DOHH2 (cell line): ENCODE data around the gene MYH16.

Source experiments
- H3F3A ChIP-seq: fragments of 200-600 bp; sonication (generic), shearing (Covaris generic); 2 replicates; pipeline ENCODE4 v1.6.0; 2016; ENCODE audit warnings: antibody characterized with exemption, mild to moderate bottlenecking; ENCODE audit not compliant: control insufficient read depth, insufficient read depth
- H3K27ac ChIP-seq: fragments of 200-600 bp; sonication (generic); 2 replicates; pipeline ENCODE4 v1.5.1; 2014; ENCODE audit warnings: low read depth, mild to moderate bottlenecking, low read length, moderate library complexity
- H3K27me3 ChIP-seq: fragments of 200-600 bp; sonication (generic); 2 replicates; pipeline ENCODE4 v1.6.1; 2014; ENCODE audit warnings: mild to moderate bottlenecking, low read length, mixed read lengths; ENCODE audit not compliant: control insufficient read depth
- H3K36me3 ChIP-seq: fragments of 200-600 bp; sonication (generic); 2 replicates; pipeline ENCODE4 v1.6.1; 2014; ENCODE audit warnings: mild to moderate bottlenecking, low read length, moderate library complexity, mixed read lengths; ENCODE audit not compliant: control insufficient read depth
- H3K4me1 ChIP-seq: fragments of 200-600 bp; sonication (generic); 2 replicates; pipeline ENCODE4 v1.6.1; 2014; ENCODE audit warnings: mild to moderate bottlenecking, low read length, mixed read lengths; ENCODE audit not compliant: control insufficient read depth
- H3K4me2 ChIP-seq: fragments of 200-600 bp; sonication (generic); 2 replicates; pipeline ENCODE4 v1.6.0; 2014; ENCODE audit warnings: mild to moderate bottlenecking, low read length, moderate library complexity
- H3K4me3 ChIP-seq: fragments of 200-600 bp; sonication (generic); 2 replicates; pipeline ENCODE4 v1.5.1; 2014; ENCODE audit warnings: mild to moderate bottlenecking, low read length, mixed read lengths
- H3K79me2 ChIP-seq: fragments of 200-600 bp; sonication (generic); 2 replicates; pipeline ENCODE4 v1.6.1; 2014; ENCODE audit warnings: mild to moderate bottlenecking, low read length, mixed read lengths; ENCODE audit not compliant: control insufficient read depth
- H3K9me2 ChIP-seq: fragments of 200-600 bp; sonication (generic); replicated peaks from 2 replicates; pipeline ENCODE4 v1.6.1; 2014; ENCODE audit warnings: mild to moderate bottlenecking, low read length, mixed read lengths; ENCODE audit not compliant: control insufficient read depth
- H3K9me3 ChIP-seq: fragments of 200-600 bp; sonication (generic); 2 replicates; pipeline ENCODE4 v1.6.1; 2014; ENCODE audit warnings: antibody characterized with exemption, low read length, mixed read lengths; ENCODE audit not compliant: control insufficient read depth, insufficient read depth
- H4K20me1 ChIP-seq: fragments of 200-600 bp; sonication (generic); 2 replicates; pipeline ENCODE4 v1.6.0; 2014; ENCODE audit warnings: low read depth, mild to moderate bottlenecking, antibody characterized with exemption, low read length, moderate library complexity; ENCODE audit not compliant: control insufficient read depth, insufficient read depth
- CTCF ChIP-seq: fragments of 200-600 bp; sonication (generic); IDR thresholded peaks from one replicate; pipeline ENCODE4 v1.5.1; 2014; ENCODE audit warnings: antibody characterized with exemption, mild to moderate bottlenecking, low read depth, low read length; ENCODE audit not compliant: poor library complexity, severe bottlenecking
- EZH2phosphoT487 ChIP-seq: fragments of 200-600 bp; sonication (generic); IDR thresholded peaks from 2 replicates; pipeline ENCODE4 v1.6.1; 2017; ENCODE audit warnings: borderline replicate concordance, mild to moderate bottlenecking, antibody characterized with exemption, low read length, moderate library complexity, mixed read lengths

The MYH16 gene

GRCh38 chr7:99252166-99252895 is 20.3 kb upstream of the MYH16 start:
- Histone ChIP-seq H3K79me2 (no peaks in the 10 kb centered on the region), H3K36me3 (no peaks in the 10 kb centered on the region), H3K4me1 (no peaks in the 10 kb centered on the region), H4K20me1 (no peaks in the 10 kb centered on the region), H3K4me2 (no peak overlapping the region), H3K4me3 (no peak overlapping the region), H3K27me3 (no peaks in the 10 kb centered on the region; the same call in 1 of the 2 replicates), H3K9me3 (no peaks in the 10 kb centered on the region), H3F3A (no peaks in the 10 kb centered on the region), H3K9me2 (no peaks in the 10 kb centered on the region), H3K27ac (no peak overlapping the region)
- no peak for TF ChIP-seq EZH2phosphoT487
- no peak for TF ChIP-seq CTCF

- Histone ChIP-seq H3K9me2 (no peaks in the 10 kb centered on the region), H4K20me1 (no peaks in the 10 kb centered on the region), H3K36me3 (no peaks in the 10 kb centered on the region), H3K27me3 (no peaks in the 10 kb centered on the region; the same call in 1 of the 2 replicates), H3K4me2 (no peak overlapping the region), H3K4me3 (no peak overlapping the region), H3K9me3 (no peaks in the 10 kb centered on the region), H3K79me2 (no peaks in the 10 kb centered on the region), H3F3A (no peaks in the 10 kb centered on the region), H3K27ac (no peak overlapping the region), H3K4me1 (no peaks in the 10 kb centered on the region)
- TF ChIP-seq EZH2phosphoT487 (no peak), CTCF (no peak)
These were observed 19.3 kb upstream of the MYH16 start for GRCh38 chr7:99253369-99253768.

- Histone ChIP-seq H3F3A (no peaks in the 10 kb centered on the region), H4K20me1 (no peaks in the 10 kb centered on the region), H3K9me3 (no peaks in the 10 kb centered on the region), H3K4me1 (no peaks in the 10 kb centered on the region), H3K27me3 (no peaks in the 10 kb centered on the region), H3K36me3 (no peaks in the 10 kb centered on the region), H3K27ac (no peak overlapping the region), H3K4me2 (no peak overlapping the region), H3K9me2 (no peaks in the 10 kb centered on the region), H3K4me3 (no peak overlapping the region), H3K79me2 (no peaks in the 10 kb centered on the region)
- no peak for TF ChIP-seq CTCF
- no peak for TF ChIP-seq EZH2phosphoT487
These were observed 18.2 kb upstream of the MYH16 start for GRCh38 chr7:99254390-99254789.
